Skeletal muscle tissue (tissue), 4 donors: Measurements from ENCODE around the gene PDP2. TPM values are rescaled to one million over a fixed set of nuclear protein-coding genes. Genes with fewer than 3 reads are reported as not detected.
"Not testable (repeated sequence)": the region's sequence is repeated elsewhere in the genome, so short reads cannot be mapped to it uniquely, and the experiment has no call there.

Experiments
- H3K27ac ChIP-seq: one replicate; pipeline ENCODE4 v1.7.0; 2013; ENCODE audit warnings: mild to moderate bottlenecking, low read depth, low read length, inconsistent platforms
- H3K27me3 ChIP-seq, 3 donors: one replicate each; pipeline ENCODE4 v1.7.0; 2013; ENCODE audit warnings: low read length in 3 of 3; ENCODE audit not compliant: control insufficient read depth in 3 of 3, insufficient read depth in 3 of 3
- H3K36me3 ChIP-seq, 3 donors: one replicate each; pipeline ENCODE4 v1.7.0; 2013; ENCODE audit warnings: low read length in 3 of 3; ENCODE audit not compliant: control insufficient read depth in 3 of 3, insufficient read depth in 3 of 3
- H3K4me1 ChIP-seq, 3 donors: one replicate each; pipeline ENCODE4 v1.7.0; 2013; ENCODE audit warnings: low read length in 3 of 3, mild to moderate bottlenecking in 3 of 3; ENCODE audit not compliant: control insufficient read depth in 3 of 3, insufficient read depth in 3 of 3
- H3K4me3 ChIP-seq, 3 donors: one replicate each; pipeline ENCODE4 v1.7.0; 2013; ENCODE audit warnings: low read length in 3 of 3
- H3K9ac ChIP-seq, 3 donors: one replicate each; pipeline ENCODE4 v1.7.0; 2013; ENCODE audit warnings: low read length in 3 of 3, mild to moderate bottlenecking in 3 of 3, moderate library complexity in 2 of 3, low read depth in 1 of 3
- H3K9me3 ChIP-seq, 3 donors: one replicate each; pipeline ENCODE4 v1.7.0; 2013; ENCODE audit warnings: low read length in 3 of 3; ENCODE audit not compliant: control insufficient read depth in 3 of 3
- total RNA-seq: library from RNA; depleted of rRNA; stranded (reverse); fragments of >200 nt; gene quantifications from one replicate; pipeline ENCODE4 v1.2.3, GENCODE V29; 2014
- donor health status: Osteomylitis.

PDP2 gene
- total RNA-seq, 1 donor from 2014 or later: 2.6 TPM

GRCh38 chr16:66891360-66891759 lies 11.0 kb downstream of the PDP2 start:
- no peak overlapping the region for H3K4me3 ChIP-seq
- no peak overlapping the region for H3K9ac ChIP-seq
- H3K9me3 ChIP-seq: no peaks in the 10 kb centered on the region
- H3K27me3 ChIP-seq: no peaks in the 10 kb centered on the region
- peaks cover 3 to 19% (median 12%) of the 10 kb centered on the region in 3 donors for H3K4me1 ChIP-seq
- H3K36me3 ChIP-seq: peaks cover 0 to 5% (median 0%) of the 10 kb centered on the region in 3 donors
- H3K27ac ChIP-seq: no peak overlapping the region

- no peaks in the 10 kb centered on the region for H3K9me3 ChIP-seq
- no peak overlapping the region for H3K27ac ChIP-seq
- peaks cover 0 to under 1% (median 0%) of the 10 kb centered on the region in 3 donors for H3K36me3 ChIP-seq
- H3K9ac ChIP-seq: no peak overlapping the region
- H3K4me1 ChIP-seq: peaks cover 3 to 19% (median 12%) of the 10 kb centered on the region in 3 donors
- no peak overlapping the region for H3K4me3 ChIP-seq
- no peaks in the 10 kb centered on the region for H3K27me3 ChIP-seq
These were observed 11.5 kb downstream of the PDP2 start for GRCh38 chr16:66891797-66892196.

- H3K4me1 ChIP-seq: peaks cover 7 to 28% (median 20%) of the 10 kb centered on the region in 3 donors
- H3K27me3 ChIP-seq: no peaks in the 10 kb centered on the region
- H3K9ac ChIP-seq: no peak overlapping the region
- H3K36me3 ChIP-seq: no peaks in the 10 kb centered on the region
- H3K9me3 ChIP-seq: no peaks in the 10 kb centered on the region
- no peak overlapping the region for H3K27ac ChIP-seq
- no peak overlapping the region for H3K4me3 ChIP-seq
These were observed 13.7 kb downstream of the PDP2 start for GRCh38 chr16:66894055-66894454.

GRCh38 chr16:66894948-66895688 lies 14.8 kb downstream of the PDP2 start:
- H3K27me3 ChIP-seq: no peaks in the 10 kb centered on the region
- peak overlapping the region in 2 of 3 donors; percentile 69 to 71 for H3K9ac ChIP-seq
- no peak overlapping the region for H3K27ac ChIP-seq
- no peak overlapping the region for H3K4me3 ChIP-seq
- H3K4me1 ChIP-seq: peaks cover 18 to 39% (median 30%) of the 10 kb centered on the region in 3 donors
- H3K36me3 ChIP-seq: no peaks in the 10 kb centered on the region
- H3K9me3 ChIP-seq: no peaks in the 10 kb centered on the region

GRCh38 chr16:66895689-66895979 lies 15.3 kb downstream of the PDP2 start:
- H3K27ac ChIP-seq: no peak overlapping the region
- no peaks in the 10 kb centered on the region for H3K9me3 ChIP-seq
- peaks cover 23 to 41% (median 36%) of the 10 kb centered on the region in 3 donors for H3K4me1 ChIP-seq
- H3K9ac ChIP-seq: peak overlapping the region in 2 of 3 donors; percentile 69 to 71
- no peaks in the 10 kb centered on the region for H3K27me3 ChIP-seq
- no peaks in the 10 kb centered on the region for H3K36me3 ChIP-seq
- no peak overlapping the region for H3K4me3 ChIP-seq

- Histone ChIP-seq H3K9ac (peak overlapping the region in 2 of 3 donors; percentile 16 to 71), H3K4me1 (peaks cover 27 to 43% (median 39%) of the 10 kb centered on the region in 3 donors), H3K27ac (no peak overlapping the region), H3K4me3 (no peak overlapping the region), H3K9me3 (no peaks in the 10 kb centered on the region), H3K27me3 (no peaks in the 10 kb centered on the region), H3K36me3 (no peaks in the 10 kb centered on the region)
These were observed 15.7 kb downstream of the PDP2 start for GRCh38 chr16:66895999-66896398.

- peaks cover 33 to 49% (median 46%) of the 10 kb centered on the region in 3 donors for H3K4me1 ChIP-seq
These were observed 16.4 kb downstream of the PDP2 start for GRCh38 chr16:66896682-66897081.

GRCh38 chr16:66898207-66898606 lies 17.9 kb downstream of the PDP2 start:
- Histone ChIP-seq H3K4me3 (no peak overlapping the region), H3K9me3 (no peaks in the 10 kb centered on the region), H3K27ac (peak overlapping the region; percentile 93), H3K27me3 (no peaks in the 10 kb centered on the region), H3K36me3 (no peaks in the 10 kb centered on the region), H3K4me1 (peaks cover 49 to 65% (median 61%) of the 10 kb centered on the region in 3 donors), H3K9ac (peak overlapping the region in 1 of 3 donors; percentile 20)

More at GRCh38 chr16:66896682-66897081, 16.4 kb downstream of the PDP2 start:
- H3K27me3 ChIP-seq, H3K9ac ChIP-seq, H3K9me3 ChIP-seq, H3K4me3 ChIP-seq, H3K27ac ChIP-seq, H3K36me3 ChIP-seq: not testable (repeated sequence)

- Histone ChIP-seq H3K4me1 (peaks cover 56 to 72% (median 68%) of the 10 kb centered on the region in 3 donors), H3K27me3 (no peaks in the 10 kb centered on the region), H3K9ac (peak overlapping the region in 1 of 3 donors; percentile 84), H3K9me3 (no peaks in the 10 kb centered on the region), H3K36me3 (no peaks in the 10 kb centered on the region), H3K4me3 (no peak overlapping the region), H3K27ac (peak overlapping the region; percentile 93)
These were observed 18.6 kb downstream of the PDP2 start for GRCh38 chr16:66898933-66899309.

GRCh38 chr16:66899310-66899944 lies 19.1 kb downstream of the PDP2 start:
- Histone ChIP-seq H3K4me3 (peak overlapping the region in 2 of 3 donors; percentile 7 to 14), H3K4me1 (peaks cover 61 to 77% (median 73%) of the 10 kb centered on the region in 3 donors), H3K27me3 (no peaks in the 10 kb centered on the region), H3K27ac (peak overlapping the region; percentile 93), H3K36me3 (no peaks in the 10 kb centered on the region), H3K9ac (peak overlapping the region; percentile 13 to 84 (median 64)), H3K9me3 (no peaks in the 10 kb centered on the region)
